ENCODE results near the gene PTPRN2.
"Not testable (repeated sequence)": the region's sequence is repeated elsewhere in the genome, so short reads cannot be mapped to it uniquely, and the experiment has no call there.

Gene PTPRN2

DNA sequence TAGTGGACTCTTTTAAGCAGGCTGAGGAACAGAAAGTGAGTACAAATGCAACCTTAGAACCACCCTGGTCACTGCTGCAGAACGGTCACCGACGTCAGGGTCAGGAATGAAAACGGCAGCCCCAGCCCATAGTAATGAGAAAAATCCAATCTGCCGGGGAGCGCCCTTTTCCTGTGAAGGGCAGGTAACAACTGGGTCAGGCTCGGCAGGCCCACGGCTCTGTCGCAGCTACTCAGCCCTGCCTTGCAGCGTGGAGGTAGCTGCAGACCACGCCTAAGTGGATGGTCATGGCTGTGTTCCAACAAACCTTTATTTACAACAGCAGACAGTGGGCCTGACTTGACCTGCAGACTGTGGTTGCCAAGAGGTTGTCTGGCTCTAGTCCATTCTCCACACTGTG is 687.6 kb downstream of the PTPRN2 start:
- no peak for DNase-seq

DNA sequence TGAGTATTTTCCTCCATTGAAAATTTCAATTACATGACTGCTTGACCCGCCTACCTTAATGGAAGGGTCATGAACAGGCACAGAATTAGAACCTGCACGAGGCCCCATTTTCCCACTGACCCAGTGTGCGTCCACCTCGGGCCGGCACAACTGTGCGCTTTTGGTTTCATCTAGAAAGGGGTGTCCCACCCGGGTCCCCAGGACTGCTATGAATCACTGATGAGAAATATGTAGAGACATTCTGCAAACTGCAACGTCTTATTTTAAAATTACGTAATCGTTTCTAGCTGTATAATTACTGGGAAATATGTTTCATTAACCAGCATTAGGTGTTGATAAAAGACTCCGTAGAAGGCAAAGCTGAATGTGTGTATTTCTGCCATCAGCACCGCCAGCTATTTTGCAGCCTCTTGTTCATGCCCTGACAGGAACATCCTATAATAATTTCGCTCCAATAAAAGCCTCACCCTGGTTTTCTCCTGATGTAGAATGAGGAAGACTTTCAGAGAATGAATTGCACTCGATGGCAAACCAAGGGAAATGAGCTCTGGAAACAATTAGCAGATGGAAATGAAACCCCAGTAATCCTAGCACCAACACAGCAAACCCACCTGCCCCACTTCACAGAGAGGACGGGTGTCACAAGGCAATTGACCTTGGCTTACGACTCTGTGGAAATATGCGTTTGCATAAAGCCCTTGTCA is 688.7 kb downstream of the PTPRN2 start:
- no peak for DNase-seq

GRCh38 chr7:157898261-157898660 is 689.4 kb downstream of the PTPRN2 start:
- no peak for DNase-seq

GRCh38 chr7:157897681-157898080 is 689.9 kb downstream of the PTPRN2 start:
- no peak for DNase-seq

GRCh38 chr7:157896774-157897555 is 690.7 kb downstream of the PTPRN2 start:
- DNase-seq: no peak

DNA sequence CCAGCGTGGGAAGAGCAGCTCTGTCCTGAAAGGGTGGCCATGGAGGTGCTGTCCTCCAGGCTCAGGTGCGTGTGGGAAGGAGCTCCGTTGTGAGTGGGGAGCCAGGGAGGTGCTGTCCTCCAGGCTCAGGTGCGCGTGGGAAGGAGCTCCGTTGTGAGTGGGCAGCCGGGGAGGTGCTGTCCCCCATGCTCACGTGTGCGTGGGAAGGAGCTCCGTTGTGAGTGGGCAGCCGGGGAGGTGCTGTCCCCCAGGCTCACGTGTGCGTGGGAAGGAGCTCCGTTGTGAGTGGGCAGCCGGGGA is 691.3 kb downstream of the PTPRN2 start:
- not testable (repeated sequence) for DNase-seq

DNA sequence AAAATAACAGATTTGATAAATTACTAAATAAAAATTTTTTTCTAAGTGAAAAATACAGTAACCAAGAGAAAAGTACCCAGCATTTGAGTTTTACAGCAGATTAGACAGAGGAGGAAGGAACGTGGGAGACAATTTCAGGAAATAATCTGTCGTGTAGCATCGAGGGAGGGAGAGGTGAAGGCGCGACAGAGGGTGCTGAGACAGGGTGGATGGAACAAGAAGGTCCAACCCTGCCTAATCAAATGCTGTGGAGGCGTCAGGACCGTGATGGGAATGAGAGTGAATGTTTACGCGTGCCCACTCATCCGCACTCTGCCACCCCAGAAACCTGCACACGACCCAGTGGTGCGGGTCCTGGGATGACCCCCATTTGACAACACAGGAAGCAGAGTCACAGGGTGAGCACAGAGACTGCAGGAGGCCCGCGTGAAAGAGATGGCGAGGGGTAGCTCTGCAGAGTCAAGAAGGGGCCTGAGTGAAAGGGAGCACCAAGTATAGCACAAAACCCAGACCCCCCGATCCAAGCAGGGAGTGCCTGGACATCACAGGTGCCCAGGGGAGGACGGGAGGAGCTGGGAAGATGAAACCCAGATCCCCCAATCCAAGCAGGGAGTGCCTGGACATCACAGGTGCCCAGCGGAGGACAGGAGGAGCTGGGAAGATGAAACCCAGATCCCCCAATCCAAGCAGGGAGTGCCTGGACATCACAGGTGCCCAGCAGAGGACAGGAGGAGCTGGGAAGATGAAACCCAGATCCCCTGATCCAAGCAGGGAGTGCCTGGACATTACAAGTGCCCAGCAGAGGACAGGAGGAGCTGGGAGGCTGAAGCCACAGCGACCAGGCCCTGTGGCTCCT is 691.9 kb downstream of the PTPRN2 start:
- DNase-seq: no peak

GRCh38 chr7:157895098-157895497 is 692.5 kb downstream of the PTPRN2 start:
- DNase-seq: not testable (repeated sequence)

- no peak for DNase-seq
Observed at GRCh38 chr7:157893535-157894044, 694.0 kb downstream of the PTPRN2 start.

- DNase-seq: no peak
Observed at GRCh38 chr7:157892751-157893523, 694.7 kb downstream of the PTPRN2 start.

DNA sequence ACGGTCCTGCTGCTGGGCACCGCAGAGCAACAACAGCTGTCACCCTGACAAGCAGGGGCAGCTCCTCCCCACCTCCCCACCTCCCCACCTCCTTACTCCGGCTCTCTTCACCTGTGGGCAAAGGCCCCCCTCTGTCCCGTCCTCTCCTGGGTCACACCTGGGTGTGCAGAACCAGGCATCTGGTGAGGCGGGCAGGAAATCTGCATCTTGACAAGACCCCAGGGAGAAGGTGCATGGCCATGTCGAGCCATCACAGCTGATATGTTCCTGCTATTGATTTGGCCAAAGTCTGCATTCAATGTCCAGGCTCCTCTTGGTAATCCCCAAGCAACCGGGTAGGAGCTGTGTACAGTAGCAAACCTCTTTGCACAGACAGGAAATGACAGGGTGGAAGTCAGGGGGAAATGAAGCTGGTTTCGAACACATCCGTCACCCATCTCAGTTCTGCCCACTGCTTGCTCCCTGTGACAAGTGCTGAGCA is 696.7 kb downstream of the PTPRN2 start:
- DNase-seq: no peak

GRCh38 chr7:157889480-157889879 is 698.1 kb downstream of the PTPRN2 start:
- no peak for DNase-seq

GRCh38 chr7:157888579-157888978 is 699.0 kb downstream of the PTPRN2 start:
- no peak for DNase-seq

GRCh38 chr7:157887400-157887799 is 700.2 kb downstream of the PTPRN2 start:
- no peak for DNase-seq

DNA sequence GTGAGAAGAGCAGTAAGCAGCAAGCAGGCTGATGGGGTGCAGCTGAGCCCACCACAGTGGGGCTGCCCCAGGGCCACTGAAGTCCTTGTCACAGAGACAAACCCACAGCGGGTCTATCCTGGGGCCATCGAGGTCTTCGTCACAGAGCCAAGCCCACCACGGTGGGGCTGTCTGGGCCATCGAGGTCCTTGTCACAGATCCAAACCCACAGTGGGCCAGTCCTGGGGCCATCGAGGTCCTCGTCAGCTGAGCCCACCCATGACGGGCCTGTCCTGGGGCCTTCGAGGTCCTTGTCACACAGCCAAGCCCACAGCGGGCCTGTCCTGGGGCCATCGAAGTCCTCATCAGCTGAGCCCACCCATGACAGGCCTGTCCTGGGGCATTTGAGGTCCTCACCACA is 700.9 kb downstream of the PTPRN2 start:
- DNase-seq: no peak

DNA sequence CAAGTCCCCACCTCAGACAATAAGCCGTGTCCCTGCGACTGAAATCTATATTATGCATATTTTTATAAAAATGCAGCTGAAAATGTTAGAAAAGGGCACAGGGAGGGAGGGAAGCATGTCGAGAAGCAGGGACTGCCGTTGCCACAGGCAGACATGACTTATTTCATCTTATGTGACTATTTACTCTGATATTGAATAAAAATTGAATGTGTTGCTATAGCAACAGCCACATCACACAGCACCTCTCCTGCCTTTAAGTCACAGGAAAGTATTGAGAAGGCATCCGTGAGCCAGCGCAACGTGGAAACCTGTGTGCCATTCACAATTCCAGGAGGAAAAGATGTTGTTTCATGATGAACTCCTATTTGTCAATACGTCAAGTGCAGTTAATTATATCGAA is 701.4 kb downstream of the PTPRN2 start:
- no peak for DNase-seq

DNA sequence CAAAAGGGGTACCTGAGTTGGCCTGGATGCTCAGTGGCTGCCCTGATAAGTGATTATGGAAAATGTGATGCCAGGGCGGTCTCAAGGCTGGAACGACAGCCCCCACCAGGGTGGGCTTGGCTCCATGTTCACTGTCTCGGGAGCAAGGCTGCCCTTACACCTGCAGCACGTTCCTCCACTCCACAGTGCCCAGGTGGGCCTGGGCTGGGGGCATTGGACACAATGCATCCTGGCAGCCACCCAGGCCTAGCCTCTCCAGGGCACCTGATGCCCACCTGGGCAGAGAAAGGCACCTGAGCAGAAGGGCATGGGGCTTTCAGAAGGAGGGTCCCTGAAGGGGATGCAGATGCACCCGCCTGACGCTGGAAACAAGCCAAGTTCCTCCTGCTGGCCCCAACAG is 702.5 kb downstream of the PTPRN2 start:
- no peak for DNase-seq

GRCh38 chr7:157884461-157885062 is 703.1 kb downstream of the PTPRN2 start:
- DNase-seq: no peak

DNA sequence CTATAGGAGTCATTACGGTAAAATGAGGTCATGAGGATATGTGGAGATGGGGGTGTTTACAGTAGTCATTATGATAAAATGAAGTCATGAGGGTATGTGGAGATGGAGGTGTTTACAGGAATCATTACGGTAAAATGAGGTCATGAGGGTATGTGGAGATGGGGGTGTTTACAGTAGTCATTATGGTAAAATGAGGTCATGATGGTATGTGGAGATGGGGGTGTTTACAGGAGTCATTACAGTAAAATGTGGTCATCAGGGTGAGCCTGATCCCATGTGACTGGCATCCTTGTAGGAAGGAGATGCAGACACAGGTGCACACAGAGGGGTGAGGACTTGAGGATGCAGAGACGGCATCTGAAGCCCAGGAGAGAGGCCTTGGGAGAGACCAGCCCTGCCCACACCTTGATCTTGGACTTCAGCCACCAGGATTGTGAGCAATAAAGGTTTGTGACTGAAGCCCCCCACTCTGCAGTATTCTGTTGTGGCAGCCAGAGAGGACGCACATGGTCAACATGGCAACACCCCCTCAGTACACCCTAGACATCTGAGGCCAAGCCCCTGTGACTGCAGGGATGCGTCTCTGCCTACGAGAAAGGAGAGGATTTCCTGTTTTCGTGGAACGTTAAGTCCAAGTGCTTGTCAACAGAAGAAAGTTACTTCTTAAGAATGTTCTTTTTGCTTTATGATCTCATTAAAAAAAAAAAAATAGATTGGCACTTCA is 706.4 kb downstream of the PTPRN2 start:
- no peak for DNase-seq

DNA sequence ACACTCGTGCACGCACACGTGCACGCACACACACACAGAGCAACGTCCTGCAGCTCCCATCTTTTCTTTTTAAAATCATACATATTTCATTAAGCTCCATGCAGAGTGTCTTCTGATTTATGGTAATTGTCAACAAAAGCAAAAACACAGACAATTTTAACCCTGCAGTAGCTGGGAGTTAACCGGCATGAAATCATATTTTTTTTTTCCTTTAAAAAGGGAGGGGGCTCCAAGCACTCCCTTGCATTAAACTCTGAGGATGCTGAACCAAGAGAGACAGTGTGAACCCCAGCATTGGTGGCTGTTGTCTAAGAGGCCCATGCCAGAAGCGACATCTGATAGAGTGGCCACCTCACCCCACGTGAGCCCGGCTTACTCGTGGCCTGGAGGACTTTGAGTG is 708.2 kb downstream of the PTPRN2 start:
- no peak for DNase-seq

- DNase-seq: no peak
Observed at GRCh38 chr7:157877298-157878090, 710.1 kb downstream of the PTPRN2 start.

Data from NCI-H2171 (cell line).